Measurements from ENCODE around the gene RAPGEF4. TPM values are rescaled to one million over a fixed set of nuclear protein-coding genes. Genes with fewer than 3 reads are reported as not detected.
A peak's percentile ranks its signal among the peaks of the same experiment; 100 is the strongest.

The RAPGEF4 gene
- total RNA-seq, 1 experiment from 2014 or later, result not detected

DNA sequence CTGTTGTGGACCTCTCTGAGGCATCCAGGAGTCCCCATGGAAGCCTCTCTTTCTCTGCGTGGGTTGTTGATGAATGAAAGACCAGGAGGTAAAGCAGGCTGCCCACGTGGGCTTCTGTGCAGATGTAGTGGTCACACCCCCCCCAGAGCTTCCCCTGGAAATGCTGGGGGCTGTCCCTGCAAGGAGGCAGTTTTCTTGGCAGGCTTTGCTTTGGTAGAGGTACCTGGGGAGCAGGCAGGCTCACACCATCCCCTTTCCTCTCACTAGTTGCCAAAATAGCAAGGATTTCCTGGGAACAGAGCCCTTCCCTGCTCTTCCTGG lies 242.4 kb downstream of the RAPGEF4 start:
- H4K20me1 ChIP-seq (ENCODE audit: insufficient read depth), result no peaks in the 10 kb centered on the region
- BruUV-seq (replicated peaks), result no TSS peak
- CTCF ChIA-PET, result no interaction called here

DNA sequence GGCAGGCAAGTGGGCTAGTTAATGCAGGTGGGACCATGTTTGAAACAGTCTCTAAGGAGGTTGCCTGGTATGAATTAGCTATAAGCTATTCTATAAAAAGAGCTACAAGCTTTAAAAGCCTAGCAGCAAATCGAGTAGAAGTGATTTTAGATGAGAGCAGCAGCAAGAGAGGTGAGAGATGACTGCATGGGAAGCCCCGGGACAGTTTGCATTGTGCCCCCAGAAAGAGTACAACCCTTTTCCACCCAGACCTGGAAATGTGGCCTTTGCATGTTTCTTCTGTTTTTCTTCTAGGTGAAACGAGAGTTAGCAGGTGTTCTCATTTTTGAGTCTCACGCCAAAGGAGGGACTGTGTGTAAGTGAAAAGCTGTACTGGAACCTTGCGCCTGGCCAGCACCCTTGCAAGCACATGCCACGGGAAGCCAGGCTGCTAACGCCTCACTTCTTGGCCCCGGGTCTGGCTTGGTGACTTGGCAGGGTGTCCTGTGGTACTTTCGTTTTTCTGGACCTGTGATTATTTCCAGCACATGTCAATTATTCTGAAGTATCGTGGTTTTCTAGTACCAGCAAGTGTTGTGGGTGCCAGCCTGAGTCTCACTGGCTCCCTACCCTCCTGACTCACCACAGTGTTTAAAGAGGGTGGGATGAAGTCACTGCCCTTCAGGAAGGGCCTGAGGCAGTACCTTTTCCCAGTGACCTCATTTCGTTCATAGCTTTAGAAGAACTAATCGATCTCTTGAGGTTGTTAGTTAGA lies 249.7 kb downstream of the RAPGEF4 start:
- Histone ChIP-seq H2AFZ (peak overlapping the region; percentile 66), H3K36me3 (ENCODE audit: low read depth) (no peaks in the 10 kb centered on the region), H3F3A (ENCODE audit: insufficient read depth, low read depth) (peaks cover 35% of the 10 kb centered on the region), H3K4me1 (replicated peaks; ENCODE audit: insufficient read depth) (peaks cover 39% of the 10 kb centered on the region), H4K20me1 (ENCODE audit: insufficient read depth) (no peaks in the 10 kb centered on the region), H3K79me2 (ENCODE audit: low read depth) (no peaks in the 10 kb centered on the region), H3K27ac (peak overlapping the region; percentile 94), H3K4me3 (peak overlapping the region; percentile 37), H3K4me2 (peak overlapping the region; percentile 74), H3K9me3 (ENCODE audit: insufficient read depth, low read depth) (no peaks in the 10 kb centered on the region), H3K9me2 (ENCODE audit: insufficient read depth) (no peaks in the 10 kb centered on the region), H3K27me3 (ENCODE audit: insufficient read depth, low read depth) (no peaks in the 10 kb centered on the region)
- TF ChIP-seq, protein P1, sequence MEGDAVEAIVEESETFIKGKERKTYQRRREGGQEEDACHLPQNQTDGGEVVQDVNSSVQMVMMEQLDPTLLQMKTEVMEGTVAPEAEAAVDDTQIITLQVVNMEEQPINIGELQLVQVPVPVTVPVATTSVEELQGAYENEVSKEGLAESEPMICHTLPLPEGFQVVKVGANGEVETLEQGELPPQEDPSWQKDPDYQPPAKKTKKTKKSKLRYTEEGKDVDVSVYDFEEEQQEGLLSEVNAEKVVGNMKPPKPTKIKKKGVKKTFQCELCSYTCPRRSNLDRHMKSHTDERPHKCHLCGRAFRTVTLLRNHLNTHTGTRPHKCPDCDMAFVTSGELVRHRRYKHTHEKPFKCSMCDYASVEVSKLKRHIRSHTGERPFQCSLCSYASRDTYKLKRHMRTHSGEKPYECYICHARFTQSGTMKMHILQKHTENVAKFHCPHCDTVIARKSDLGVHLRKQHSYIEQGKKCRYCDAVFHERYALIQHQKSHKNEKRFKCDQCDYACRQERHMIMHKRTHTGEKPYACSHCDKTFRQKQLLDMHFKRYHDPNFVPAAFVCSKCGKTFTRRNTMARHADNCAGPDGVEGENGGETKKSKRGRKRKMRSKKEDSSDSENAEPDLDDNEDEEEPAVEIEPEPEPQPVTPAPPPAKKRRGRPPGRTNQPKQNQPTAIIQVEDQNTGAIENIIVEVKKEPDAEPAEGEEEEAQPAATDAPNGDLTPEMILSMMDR (conservative IDR thresholded peaks at IDR 0.05), result no peak
- no peak for TF ChIP-seq EZH2 (IDR thresholded peaks at IDR 0.05; ENCODE audit: low read depth)
- intact Hi-C loops (cut with micrococcal nuclease; ENCODE audit: unreplicated experiment), result loop anchor here (2.0 kb wide), 1 partner anchor 13 kb away; no protein-coding TSS in a partner anchor
- POLR2A ChIA-PET (ENCODE audit: unreplicated experiment), result interaction anchor here (0.5 to 0.6 kb wide), 3 partner anchors 10 to 1037 kb away, joined by 3 to 4 read pairs (median 3); no protein-coding TSS in a partner anchor
- DNase-seq, result peak; percentile 78 to 99
- BruUV-seq (replicated peaks), result no TSS peak
- CTCF ChIA-PET, result interaction anchor here (0.6 kb wide), 2 partner anchors 29 to 53 kb away, joined by 3 to 5 read pairs; no protein-coding TSS in a partner anchor

More for the DNA sequence above, 242.4 kb downstream of the RAPGEF4 start:
- Histone ChIP-seq H3F3A (ENCODE audit: insufficient read depth, low read depth) (no peaks in the 10 kb centered on the region), H2AFZ (no peak overlapping the region), H3K27ac (no peak overlapping the region), H3K4me1 (replicated peaks; ENCODE audit: insufficient read depth) (peaks cover 16% of the 10 kb centered on the region), H3K9me3 (ENCODE audit: insufficient read depth, low read depth) (no peaks in the 10 kb centered on the region), H3K27me3 (ENCODE audit: insufficient read depth, low read depth) (no peaks in the 10 kb centered on the region), H3K36me3 (ENCODE audit: low read depth) (no peaks in the 10 kb centered on the region), H3K79me2 (ENCODE audit: low read depth) (no peaks in the 10 kb centered on the region), H3K4me2 (no peak overlapping the region), H3K4me3 (no peak overlapping the region), H3K9me2 (ENCODE audit: insufficient read depth) (no peaks in the 10 kb centered on the region)
- POLR2A ChIA-PET (ENCODE audit: unreplicated experiment), result no interaction called here
- intact Hi-C loops (cut with micrococcal nuclease; ENCODE audit: unreplicated experiment), result loop anchor here (10.0 kb wide), 1 partner anchor 97 kb away; the partner anchor contains the start of gene MAP3K20
- TF ChIP-seq, protein P1 (conservative IDR thresholded peaks at IDR 0.05), result no peak
- no peak for DNase-seq

DNA sequence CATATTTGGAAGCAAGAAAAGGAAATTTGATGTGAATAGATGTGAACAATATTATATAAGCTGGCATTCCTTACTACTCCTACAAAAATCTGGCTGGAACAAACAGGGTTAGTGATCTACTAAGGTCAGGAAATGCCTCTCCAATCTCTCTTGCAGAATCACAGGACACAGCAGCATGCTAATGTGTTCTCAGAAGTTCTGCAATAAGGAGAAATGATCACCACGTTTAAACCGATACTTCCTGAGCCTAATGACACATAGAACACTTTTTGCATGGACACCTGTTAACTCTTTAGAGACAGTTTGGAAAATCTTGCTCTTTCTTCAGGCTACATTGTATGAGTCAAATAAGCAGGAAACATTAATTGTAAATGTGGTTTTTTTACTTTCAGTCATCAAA lies 250.4 kb downstream of the RAPGEF4 start:
- Histone ChIP-seq H3K4me2 (peak overlapping the region; percentile 74), H3K9me2 (ENCODE audit: insufficient read depth) (no peaks in the 10 kb centered on the region), H3K36me3 (ENCODE audit: low read depth) (no peaks in the 10 kb centered on the region), H3K79me2 (ENCODE audit: low read depth) (no peaks in the 10 kb centered on the region), H3K4me1 (replicated peaks; ENCODE audit: insufficient read depth) (peaks cover 39% of the 10 kb centered on the region), H3K27me3 (ENCODE audit: insufficient read depth, low read depth) (no peaks in the 10 kb centered on the region), H3K27ac (peak overlapping the region; percentile 94), H3F3A (ENCODE audit: insufficient read depth, low read depth) (peaks cover 35% of the 10 kb centered on the region), H2AFZ (no peak overlapping the region), H4K20me1 (ENCODE audit: insufficient read depth) (no peaks in the 10 kb centered on the region), H3K9me3 (ENCODE audit: insufficient read depth, low read depth) (no peaks in the 10 kb centered on the region), H3K4me3 (peak overlapping the region; percentile 37)
- POLR2A ChIA-PET (ENCODE audit: unreplicated experiment), result interaction anchor here (0.6 kb wide), 1 partner anchor 9 kb away, joined by 3 read pairs; no protein-coding TSS in a partner anchor
- DNase-seq, result peak in 1 of 2 experiments; percentile 91
- intact Hi-C loops (cut with micrococcal nuclease; ENCODE audit: unreplicated experiment), result no loop called here
- CTCF ChIA-PET, result interaction anchor here (0.6 kb wide), 1 partner anchor 30 kb away, joined by 5 read pairs; no protein-coding TSS in a partner anchor
- TF ChIP-seq, protein P1 (conservative IDR thresholded peaks at IDR 0.05), result no peak
- no peak for TF ChIP-seq EZH2 (IDR thresholded peaks at IDR 0.05; ENCODE audit: low read depth)
- BruUV-seq (replicated peaks), result no TSS peak
